Tibial artery (tissue), 4 donors: ENCODE measurements around the gene INPP4A.

Experiments used
- DNase-seq, 2 donors: peaks; one replicate each; pipeline ENCODE4 v3.0.0-alpha.2; 2019
- H3K27ac ChIP-seq, 2 donors: fragments of 200-600 bp; sonication (generic) in 1 of 2; 1 replicate in 1 of 2; 2 replicates in 1 of 2; pipeline ENCODE4 v1.5.1; 2018 to 2019; ENCODE audit warnings: mild to moderate bottlenecking in 1 of 2
- H3K27me3 ChIP-seq, 2 donors: fragments of 200-600 bp; sonication (generic) in 1 of 2; one replicate each; pipeline versions ENCODE4 v1.5.1 to v1.6.0; 2016 to 2019
- H3K36me3 ChIP-seq, 3 donors: fragments of 200-600 bp; sonication (generic) in 2 of 3; one replicate each; pipeline ENCODE4 v1.5.1; 2016 to 2019; ENCODE audit warnings: mild to moderate bottlenecking in 2 of 3
- H3K4me1 ChIP-seq, 4 donors: fragments of 200-600 bp; sonication (generic) in 2 of 4; 1 replicate in 3 of 4; 2 replicates in 1 of 4; pipeline ENCODE4 v1.5.1; 2016 to 2019
- H3K4me3 ChIP-seq, 2 donors: fragments of 200-600 bp; sonication (generic) in 1 of 2; 1 replicate in 1 of 2; 2 replicates in 1 of 2; pipeline ENCODE4 v1.5.1; 2018 to 2019; ENCODE audit warnings: mild to moderate bottlenecking in 2 of 2
- H3K9me3 ChIP-seq, 3 donors: fragments of 200-600 bp; sonication (generic) in 1 of 3; one replicate each; pipeline ENCODE4 v1.5.1; 2016 to 2019
- intact Hi-C: fragments of 100-400 bp; cut with DNase I; formaldehyde crosslinking; loops from one replicate; pipeline ENCODE4 v1.15.0; 2023; ENCODE audit warnings: low total_unique reads
- TF ChIP-seq, protein P1 (sequence below), 2 experiments: fragments of 200-600 bp in 1 of 2; fragments of 450-650 bp in 1 of 2; IDR thresholded peaks; one replicate each; pipeline ENCODE4 v1.5.1; 2017 to 2019; ENCODE audit warnings: antibody characterized with exemption in 2 of 2, mild to moderate bottlenecking in 1 of 2, moderate library complexity in 1 of 2

INPP4A gene

DNA sequence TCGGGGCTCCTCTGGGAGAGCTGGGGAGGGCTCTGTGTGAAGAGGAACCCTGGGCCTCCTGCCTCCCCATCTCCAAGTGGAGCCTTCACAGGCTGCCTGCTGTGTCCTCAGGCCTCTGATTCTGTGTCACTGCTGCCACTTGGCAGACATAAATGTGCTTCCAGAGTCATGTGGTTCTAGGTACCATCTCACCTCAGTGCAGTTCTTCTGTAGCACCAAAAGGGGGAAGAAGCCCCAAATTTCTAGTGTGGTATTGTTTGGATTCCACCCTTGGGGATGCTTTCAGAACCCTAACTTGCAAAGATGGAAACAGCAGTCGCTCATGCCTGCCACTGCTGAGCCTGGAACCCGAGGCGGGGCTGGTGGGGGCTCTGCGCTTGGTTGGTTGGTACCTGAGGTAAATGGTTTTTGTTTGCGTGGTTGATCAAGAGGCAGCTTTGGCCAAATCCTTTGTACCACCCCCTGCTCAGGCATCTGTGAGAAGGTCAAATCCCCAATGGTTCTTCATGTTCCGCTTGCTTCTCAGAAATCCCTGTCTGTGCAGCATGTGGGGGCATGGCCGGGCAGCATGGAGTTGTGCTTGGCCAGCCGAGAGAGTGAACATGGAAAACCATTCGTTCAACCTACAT is 136.1 kb downstream of the INPP4A start:
- Histone ChIP-seq H3K9me3 (no peaks in the 10 kb centered on the region), H3K36me3 (peaks cover 25 to 85% (median 53%) of the 10 kb centered on the region in 3 donors), H3K27me3 (no peaks in the 10 kb centered on the region), H3K4me1 (no peaks in the 10 kb centered on the region), H3K27ac (no peak overlapping the region), H3K4me3 (no peak overlapping the region)
- intact Hi-C loops, result no loop called here
- no peak for DNase-seq
- TF ChIP-seq, protein P1, sequence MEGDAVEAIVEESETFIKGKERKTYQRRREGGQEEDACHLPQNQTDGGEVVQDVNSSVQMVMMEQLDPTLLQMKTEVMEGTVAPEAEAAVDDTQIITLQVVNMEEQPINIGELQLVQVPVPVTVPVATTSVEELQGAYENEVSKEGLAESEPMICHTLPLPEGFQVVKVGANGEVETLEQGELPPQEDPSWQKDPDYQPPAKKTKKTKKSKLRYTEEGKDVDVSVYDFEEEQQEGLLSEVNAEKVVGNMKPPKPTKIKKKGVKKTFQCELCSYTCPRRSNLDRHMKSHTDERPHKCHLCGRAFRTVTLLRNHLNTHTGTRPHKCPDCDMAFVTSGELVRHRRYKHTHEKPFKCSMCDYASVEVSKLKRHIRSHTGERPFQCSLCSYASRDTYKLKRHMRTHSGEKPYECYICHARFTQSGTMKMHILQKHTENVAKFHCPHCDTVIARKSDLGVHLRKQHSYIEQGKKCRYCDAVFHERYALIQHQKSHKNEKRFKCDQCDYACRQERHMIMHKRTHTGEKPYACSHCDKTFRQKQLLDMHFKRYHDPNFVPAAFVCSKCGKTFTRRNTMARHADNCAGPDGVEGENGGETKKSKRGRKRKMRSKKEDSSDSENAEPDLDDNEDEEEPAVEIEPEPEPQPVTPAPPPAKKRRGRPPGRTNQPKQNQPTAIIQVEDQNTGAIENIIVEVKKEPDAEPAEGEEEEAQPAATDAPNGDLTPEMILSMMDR (IDR thresholded peaks at IDR 0.05), result no peak

GRCh38 chr2:98582523-98582922 is 137.9 kb downstream of the INPP4A start:
- H3K9me3 ChIP-seq, result no peaks in the 10 kb centered on the region
- no peaks in the 10 kb centered on the region for H3K27me3 ChIP-seq
- DNase-seq, result no peak
- intact Hi-C loops, result no loop called here
- H3K4me3 ChIP-seq, result no peak overlapping the region
- TF ChIP-seq, protein P1 (IDR thresholded peaks at IDR 0.05), result no peak
- peaks cover 17 to 73% (median 48%) of the 10 kb centered on the region in 3 donors for H3K36me3 ChIP-seq
- no peak overlapping the region for H3K27ac ChIP-seq
- no peaks in the 10 kb centered on the region for H3K4me1 ChIP-seq

DNA sequence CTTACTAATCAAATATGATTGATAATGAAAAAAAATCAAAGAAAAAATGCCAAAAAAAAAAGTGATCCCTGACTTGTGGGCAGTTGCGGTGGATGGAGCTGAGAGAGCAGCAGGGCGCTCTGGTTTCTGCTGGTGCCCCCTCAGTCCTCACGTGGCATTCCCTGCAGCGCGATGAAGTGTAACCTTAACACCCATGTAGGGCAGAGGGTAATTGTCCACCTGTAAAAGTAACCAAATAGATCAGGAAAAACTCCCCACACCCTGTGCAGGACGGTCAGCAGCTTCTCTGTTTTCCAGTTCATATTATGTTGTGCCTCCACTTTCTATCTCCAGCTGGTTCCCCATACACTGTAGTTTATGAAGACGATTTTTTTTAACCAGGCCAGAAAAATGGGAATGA is 138.6 kb downstream of the INPP4A start:
- TF ChIP-seq, protein P1 (IDR thresholded peaks at IDR 0.05), result no peak
- H3K27me3 ChIP-seq, result no peaks in the 10 kb centered on the region
- no peaks in the 10 kb centered on the region for H3K9me3 ChIP-seq
- intact Hi-C loops, result no loop called here
- no peaks in the 10 kb centered on the region for H3K4me1 ChIP-seq
- no peak for DNase-seq
- H3K36me3 ChIP-seq, result peaks cover 17 to 66% (median 43%) of the 10 kb centered on the region in 3 donors
- no peak overlapping the region for H3K27ac ChIP-seq
- no peak overlapping the region for H3K4me3 ChIP-seq

DNA sequence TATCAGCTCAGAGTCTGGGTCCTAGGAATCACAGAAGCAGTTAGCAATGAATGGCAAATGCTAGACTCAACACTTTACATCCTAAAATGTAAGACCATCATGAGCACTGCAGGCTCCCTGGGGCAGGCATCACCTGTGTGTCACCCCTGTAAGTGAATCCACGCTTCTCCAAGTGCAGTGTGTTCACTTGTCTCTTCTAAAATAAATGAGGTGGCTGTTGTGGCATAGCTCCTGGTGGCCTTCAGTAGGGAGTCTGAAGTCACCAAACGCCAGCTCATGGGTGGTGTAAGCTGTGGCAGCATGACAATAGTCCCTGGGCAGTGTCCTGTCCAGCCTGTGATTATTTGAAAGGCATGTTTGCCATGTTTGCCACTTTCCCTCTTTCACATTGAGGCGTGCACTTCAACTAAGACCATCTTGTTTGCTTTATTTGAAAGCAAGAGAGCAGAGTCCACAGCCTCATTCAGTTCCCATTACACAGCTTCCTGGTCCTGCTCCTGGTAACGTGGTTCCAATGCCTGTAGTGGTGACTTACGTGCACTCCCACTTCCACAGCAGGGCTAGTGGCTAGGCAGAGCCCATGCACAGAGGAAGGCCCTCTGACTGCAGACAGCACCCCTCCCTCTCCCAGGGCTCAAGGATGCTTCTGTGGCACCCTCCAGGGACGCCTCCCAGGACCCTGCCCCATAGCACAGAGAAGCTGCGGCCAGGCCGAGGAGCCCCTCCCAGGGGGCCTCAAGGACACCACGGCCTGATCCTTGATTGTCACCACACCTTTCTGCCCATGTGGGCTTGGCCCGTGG is 139.4 kb downstream of the INPP4A start:
- Histone ChIP-seq H3K4me1 (no peaks in the 10 kb centered on the region), H3K9me3 (no peaks in the 10 kb centered on the region), H3K27ac (no peak overlapping the region), H3K4me3 (no peak overlapping the region), H3K36me3 (peaks cover 14 to 65% (median 39%) of the 10 kb centered on the region in 3 donors), H3K27me3 (no peaks in the 10 kb centered on the region)
- TF ChIP-seq, protein P1 (IDR thresholded peaks at IDR 0.05), result no peak
- intact Hi-C loops, result no loop called here
- no peak for DNase-seq

- TF ChIP-seq, protein P1 (IDR thresholded peaks at IDR 0.05), result no peak
- H3K36me3 ChIP-seq, result peaks cover 14 to 58% (median 46%) of the 10 kb centered on the region in 3 donors
- H3K27ac ChIP-seq, result no peak overlapping the region
- no peaks in the 10 kb centered on the region for H3K27me3 ChIP-seq
- no peak overlapping the region for H3K4me3 ChIP-seq
- intact Hi-C loops, result no loop called here
- DNase-seq, result no peak
- no peaks in the 10 kb centered on the region for H3K9me3 ChIP-seq
- H3K4me1 ChIP-seq, result no peaks in the 10 kb centered on the region
Observed at GRCh38 chr2:98585386-98585785, 140.7 kb downstream of the INPP4A start.
